Suprapubic skin (tissue), 4 donors: ENCODE data around the gene RSPO1. TPM values are rescaled to one million over a fixed set of nuclear protein-coding genes. Genes with fewer than 3 reads are reported as not detected.

Source experiments
- DNase-seq, 2 donors: peaks; one replicate each; pipeline ENCODE4 v3.0.0-alpha.2; 2019; ENCODE audit warnings: low spot score in 2 of 2
- H3K27ac ChIP-seq: fragments of 200-600 bp; sonication (generic); one replicate; pipeline ENCODE4 v1.5.1; 2019
- H3K27me3 ChIP-seq: fragments of 200-600 bp; sonication (generic); one replicate; pipeline ENCODE4 v1.5.1; 2019
- H3K36me3 ChIP-seq: fragments of 200-600 bp; sonication (generic); one replicate; pipeline ENCODE4 v1.5.1; 2019
- H3K4me1 ChIP-seq: fragments of 200-600 bp; sonication (generic); one replicate; pipeline ENCODE4 v1.5.1; 2019
- H3K4me3 ChIP-seq: fragments of 200-600 bp; sonication (generic); one replicate; pipeline ENCODE4 v1.5.1; 2019; ENCODE audit warnings: mild to moderate bottlenecking
- H3K9me3 ChIP-seq: fragments of 200-600 bp; sonication (generic); one replicate; pipeline ENCODE4 v1.5.1; 2019
- EP300 ChIP-seq: sonication (generic); formaldehyde crosslinking; IDR thresholded peaks from one replicate; pipeline ENCODE4 v1.6.1; 2017; ENCODE audit warnings: antibody characterized with exemption
- POLR2A ChIP-seq, 2 donors: fragments of 450-650 bp; IDR thresholded peaks; one replicate each; pipeline ENCODE4 v1.6.1; 2017; ENCODE audit warnings: antibody characterized with exemption in 2 of 2, mild to moderate bottlenecking in 2 of 2, moderate library complexity in 2 of 2
- POLR2AphosphoS5 ChIP-seq, 3 donors: sonication (generic); formaldehyde crosslinking; IDR thresholded peaks; one replicate each; pipeline ENCODE4 v1.6.1; 2017; ENCODE audit warnings: antibody characterized with exemption in 3 of 3
- WGBS: methylation state at CpG from one replicate; pipeline ENCODE4 v1.1.5; 2018; 5-methylcytosine and 5-hydroxymethylcytosine counted together
- total RNA-seq, 4 donors: library from RNA; depleted of rRNA; stranded (reverse); fragments of >200 nt; gene quantifications; one replicate each; pipeline ENCODE4 v1.1.0, GENCODE V29; 2016
- TF ChIP-seq, protein P1 (sequence below), 2 donors: fragments of 200-600 bp in 1 of 2; fragments of 450-650 bp in 1 of 2; sonication (generic) in 1 of 2; IDR thresholded peaks; one replicate each; pipeline ENCODE4 v1.5.1; 2016 to 2019; ENCODE audit warnings: antibody characterized with exemption in 2 of 2, mild to moderate bottlenecking in 1 of 2, moderate library complexity in 1 of 2

RSPO1 gene
- total RNA-seq, 4 donors from 2014 or later, result 2.1 to 9.7 (median 6.7) TPM

DNA sequence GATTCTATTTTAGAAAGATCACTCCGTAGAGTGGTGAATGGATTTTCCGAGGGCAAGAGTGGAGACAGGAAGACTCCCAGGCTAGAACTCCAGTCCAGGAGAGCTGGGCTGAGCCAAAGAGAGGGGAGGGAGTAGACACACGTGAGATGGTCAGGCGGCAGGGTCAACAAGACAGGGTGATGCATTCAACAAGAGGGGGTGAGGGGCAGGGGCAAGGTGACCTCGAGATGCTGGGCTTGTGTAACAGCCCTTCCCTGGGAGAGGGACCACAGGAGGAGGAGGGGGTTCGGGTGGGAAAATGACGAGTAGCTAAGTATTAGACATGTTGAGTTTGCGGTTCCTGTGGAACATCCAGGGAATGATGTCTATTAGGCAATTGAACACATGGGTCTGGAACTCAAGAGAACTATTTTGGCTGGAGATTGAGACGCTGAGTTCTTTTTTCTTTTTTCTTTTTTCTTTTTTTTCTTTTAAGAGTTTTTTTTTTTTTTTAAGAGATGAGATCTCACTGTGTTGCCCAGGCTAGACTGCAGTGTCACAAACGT, 13.3 kb downstream of the RSPO1 start:
- no peak for TF ChIP-seq POLR2A (IDR thresholded peaks at IDR 0.05)
- no peak for TF ChIP-seq POLR2AphosphoS5 (IDR thresholded peaks at IDR 0.05)
- TF ChIP-seq EP300, result no peak
- TF ChIP-seq, protein P1, sequence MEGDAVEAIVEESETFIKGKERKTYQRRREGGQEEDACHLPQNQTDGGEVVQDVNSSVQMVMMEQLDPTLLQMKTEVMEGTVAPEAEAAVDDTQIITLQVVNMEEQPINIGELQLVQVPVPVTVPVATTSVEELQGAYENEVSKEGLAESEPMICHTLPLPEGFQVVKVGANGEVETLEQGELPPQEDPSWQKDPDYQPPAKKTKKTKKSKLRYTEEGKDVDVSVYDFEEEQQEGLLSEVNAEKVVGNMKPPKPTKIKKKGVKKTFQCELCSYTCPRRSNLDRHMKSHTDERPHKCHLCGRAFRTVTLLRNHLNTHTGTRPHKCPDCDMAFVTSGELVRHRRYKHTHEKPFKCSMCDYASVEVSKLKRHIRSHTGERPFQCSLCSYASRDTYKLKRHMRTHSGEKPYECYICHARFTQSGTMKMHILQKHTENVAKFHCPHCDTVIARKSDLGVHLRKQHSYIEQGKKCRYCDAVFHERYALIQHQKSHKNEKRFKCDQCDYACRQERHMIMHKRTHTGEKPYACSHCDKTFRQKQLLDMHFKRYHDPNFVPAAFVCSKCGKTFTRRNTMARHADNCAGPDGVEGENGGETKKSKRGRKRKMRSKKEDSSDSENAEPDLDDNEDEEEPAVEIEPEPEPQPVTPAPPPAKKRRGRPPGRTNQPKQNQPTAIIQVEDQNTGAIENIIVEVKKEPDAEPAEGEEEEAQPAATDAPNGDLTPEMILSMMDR (IDR thresholded peaks at IDR 0.05), result no peak
- 59% methylated on average over 10 of the region's 10 CpGs for WGBS
- Histone ChIP-seq H3K27ac (no peak overlapping the region), H3K36me3 (no peaks in the 10 kb centered on the region), H3K4me1 (no peaks in the 10 kb centered on the region), H3K4me3 (no peak overlapping the region), H3K27me3 (peaks cover 59% of the 10 kb centered on the region), H3K9me3 (no peaks in the 10 kb centered on the region)
- DNase-seq, result no peak

DNA sequence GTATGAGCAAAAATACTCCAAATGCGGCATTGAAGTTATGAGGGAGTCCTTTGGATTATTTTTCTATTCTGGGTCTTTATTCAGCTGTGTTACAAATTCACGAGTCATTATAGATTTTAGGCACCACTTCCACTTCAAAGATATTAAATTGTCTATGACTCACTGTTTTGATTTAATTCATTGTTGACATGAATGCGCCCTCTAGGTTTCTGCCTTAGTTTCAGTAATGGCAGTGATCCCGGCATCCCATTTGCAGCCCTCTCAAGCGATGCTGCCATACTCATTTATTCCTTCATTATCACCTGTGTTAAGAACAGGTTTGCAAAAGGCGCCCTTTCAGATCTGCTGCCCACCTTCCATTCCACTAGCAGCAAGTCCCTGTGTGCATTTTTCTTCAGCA, 14.0 kb downstream of the RSPO1 start:
- 69% methylated on average over 6 of the region's 6 CpGs for WGBS
- Histone ChIP-seq H3K27me3 (peaks cover 64% of the 10 kb centered on the region), H3K9me3 (no peaks in the 10 kb centered on the region), H3K4me1 (no peaks in the 10 kb centered on the region), H3K27ac (no peak overlapping the region), H3K36me3 (no peaks in the 10 kb centered on the region), H3K4me3 (no peak overlapping the region)
- no peak for DNase-seq
- TF ChIP-seq, protein P1 (IDR thresholded peaks at IDR 0.05), result no peak
- TF ChIP-seq EP300 (no peak), POLR2AphosphoS5 (IDR thresholded peaks at IDR 0.05) (no peak), POLR2A (IDR thresholded peaks at IDR 0.05) (no peak)

DNA sequence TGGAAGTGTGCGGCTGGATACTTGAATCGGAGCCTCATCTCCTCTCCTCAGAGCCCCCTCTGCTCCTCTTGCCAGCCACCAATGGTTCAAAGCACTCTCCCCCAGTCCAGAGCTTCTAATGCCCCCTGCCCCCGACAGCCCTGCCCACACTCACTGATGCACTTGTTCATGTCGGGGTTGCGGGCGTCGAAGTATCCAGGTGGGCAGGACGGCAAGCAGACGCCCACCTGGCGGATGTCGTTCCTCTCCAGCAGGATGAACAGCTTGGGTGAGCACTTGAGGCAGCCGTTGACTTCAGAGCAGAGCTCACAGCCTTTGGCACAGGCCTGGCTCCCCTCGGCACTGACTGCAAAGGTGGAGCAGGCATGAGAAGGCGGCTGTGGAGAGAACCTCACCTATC, 18.4 kb downstream of the RSPO1 start:
- 86% methylated on average over 13 of the region's 14 CpGs for WGBS
- Histone ChIP-seq H3K4me3 (no peak overlapping the region), H3K36me3 (no peaks in the 10 kb centered on the region), H3K27ac (no peak overlapping the region), H3K4me1 (no peaks in the 10 kb centered on the region), H3K9me3 (no peaks in the 10 kb centered on the region), H3K27me3 (peaks cover 37% of the 10 kb centered on the region)
- TF ChIP-seq, protein P1 (IDR thresholded peaks at IDR 0.05), result no peak
- TF ChIP-seq POLR2A (IDR thresholded peaks at IDR 0.05), result no peak
- TF ChIP-seq POLR2AphosphoS5 (IDR thresholded peaks at IDR 0.05), result no peak
- TF ChIP-seq EP300, result no peak
- DNase-seq, result no peak

DNA sequence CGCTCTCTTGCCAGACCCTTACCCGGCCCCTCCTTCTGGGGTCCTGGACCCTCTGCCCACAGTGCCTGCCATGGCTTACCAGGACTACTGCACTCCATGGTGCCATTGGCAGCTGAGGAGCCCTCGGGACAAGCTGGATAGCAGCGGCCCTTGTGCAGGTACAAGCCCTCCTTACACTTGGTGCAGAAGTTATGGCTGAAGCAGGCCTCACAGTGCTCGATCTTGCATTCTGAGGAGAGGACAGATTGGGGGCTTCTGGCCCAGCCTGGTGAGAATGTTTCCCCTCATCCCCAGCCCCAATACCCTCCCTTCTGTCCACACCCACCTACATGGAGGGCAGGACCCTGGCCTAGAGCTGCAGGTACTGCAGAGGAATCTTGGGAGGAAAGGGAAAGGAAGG, 20.6 kb downstream of the RSPO1 start:
- Histone ChIP-seq H3K27me3 (peaks cover 21% of the 10 kb centered on the region), H3K4me3 (no peak overlapping the region), H3K9me3 (no peaks in the 10 kb centered on the region), H3K36me3 (no peaks in the 10 kb centered on the region), H3K27ac (no peak overlapping the region), H3K4me1 (no peaks in the 10 kb centered on the region)
- TF ChIP-seq, protein P1 (IDR thresholded peaks at IDR 0.05), result no peak
- TF ChIP-seq EP300 (no peak), POLR2AphosphoS5 (IDR thresholded peaks at IDR 0.05) (no peak), POLR2A (IDR thresholded peaks at IDR 0.05) (no peak)
- 95% methylated on average over 5 of the region's 5 CpGs for WGBS
- DNase-seq, result no peak

DNA sequence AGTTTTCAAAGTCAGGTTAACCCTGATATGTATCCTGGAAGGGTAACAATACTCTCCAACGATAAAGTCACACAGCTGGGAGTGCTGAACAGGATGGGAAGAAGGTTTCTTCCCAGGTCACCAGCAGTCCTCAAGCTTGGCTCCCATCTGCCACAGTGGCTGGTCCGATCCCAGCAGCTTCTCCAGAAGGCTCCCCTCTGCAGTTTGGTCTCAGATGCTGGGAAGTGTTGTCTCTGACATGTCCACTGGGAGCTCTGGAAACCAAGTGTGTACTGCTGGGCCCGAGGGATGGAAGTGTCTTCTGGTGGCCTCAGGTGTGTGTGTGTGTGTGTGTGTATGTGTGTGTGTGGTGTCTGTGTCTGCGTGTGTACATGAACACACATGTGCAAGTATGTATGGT, 22.5 kb downstream of the RSPO1 start:
- TF ChIP-seq POLR2A (IDR thresholded peaks at IDR 0.05) (no peak), EP300 (no peak), POLR2AphosphoS5 (IDR thresholded peaks at IDR 0.05) (no peak)
- TF ChIP-seq, protein P1 (IDR thresholded peaks at IDR 0.05), result no peak
- Histone ChIP-seq H3K36me3 (no peaks in the 10 kb centered on the region), H3K4me3 (no peak overlapping the region), H3K4me1 (no peaks in the 10 kb centered on the region), H3K27ac (no peak overlapping the region), H3K27me3 (peaks cover 29% of the 10 kb centered on the region), H3K9me3 (no peaks in the 10 kb centered on the region)
- DNase-seq, result no peak
- 71% methylated on average over 4 of the region's 4 CpGs for WGBS
